SK-N-SH (cell line): ENCODE measurements around the gene APOBEC3H.

Experiments used
- CHD2 ChIP-seq: fragments of 150-350 bp; IDR thresholded peaks from 2 replicates; pipeline ENCODE4 v1.6.1; 2018; ENCODE audit warnings: low read length; ENCODE audit not compliant: partially characterized antibody
- CTCF ChIP-seq: fragments of 200-600 bp; sonication (generic); IDR thresholded peaks from 2 replicates; pipeline ENCODE4 v1.6.1; 2017; ENCODE audit warnings: antibody characterized with exemption, mild to moderate bottlenecking, moderate library complexity
- EP300 ChIP-seq, 2 experiments: IDR thresholded peaks; 2 replicates each; pipeline versions ENCODE4 v1.4.0 to v1.6.1; 2012; ENCODE audit warnings: borderline replicate concordance in 1 of 2, low read depth in 1 of 2, low read length in 1 of 2
- MEF2A ChIP-seq: IDR thresholded peaks from 2 replicates; pipeline ENCODE4 v1.4.0; 2012; ENCODE audit warnings: low read depth, borderline replicate concordance
- MXI1 ChIP-seq: IDR thresholded peaks from 2 replicates; pipeline ENCODE4 v1.6.1; 2012; ENCODE audit warnings: mild to moderate bottlenecking, low read depth, low read length, improper control_type of control experiment
- NRF1 ChIP-seq: IDR thresholded peaks from 2 replicates; pipeline ENCODE4 v1.6.1; 2012; ENCODE audit warnings: low read depth, mild to moderate bottlenecking, low read length
- RCOR1 ChIP-seq: fragments of 150-350 bp; IDR thresholded peaks from 2 replicates; pipeline ENCODE4 v1.6.1; 2017; ENCODE audit warnings: antibody characterized with exemption, low read length
- SMC3 ChIP-seq: IDR thresholded peaks from 2 replicates; pipeline ENCODE4 v1.6.1; 2012; ENCODE audit warnings: low read depth, low read length, improper control_type of control experiment

- TF ChIP-seq CHD2 (no peak), CTCF (no peak), SMC3 (no peak), NRF1 (no peak), MXI1 (no peak), MEF2A (no peak), EP300 (IDR thresholded peaks at IDR 0.05; ENCODE audit: borderline replicate concordance in 1 of 2, low read depth in 1 of 2, low read length in 1 of 2) (no peak), RCOR1 (no peak)
Measured at GRCh38 chr22:39129081-39129480, 32.0 kb downstream of the APOBEC3H start.
